Measurements from ENCODE around the gene TTYH2.
"Not testable (repeated sequence)": the region's sequence is repeated elsewhere in the genome, so short reads cannot be mapped to it uniquely, and the experiment has no call there.

The TTYH2 gene

GRCh38 chr17:74212913-74213791 lies at the start of gene TTYH2:
TSS of gene TTYH2 (plus strand) at chr17:74213571. CDS start at chr17:74213588, 17 bp downstream.
- intact Hi-C loops (cut with DNase I): loop anchor here (10.0 kb wide), 1 partner anchor 242 kb away; no protein-coding TSS in a partner anchor
- DNase-seq: peak; percentile 81 to 98 (median 86)

- DNase-seq: no peak
- intact Hi-C loops (cut with DNase I): no loop called here
These were observed 49.5 kb upstream of the TTYH2 start for GRCh38 chr17:74163836-74164235.

DNA sequence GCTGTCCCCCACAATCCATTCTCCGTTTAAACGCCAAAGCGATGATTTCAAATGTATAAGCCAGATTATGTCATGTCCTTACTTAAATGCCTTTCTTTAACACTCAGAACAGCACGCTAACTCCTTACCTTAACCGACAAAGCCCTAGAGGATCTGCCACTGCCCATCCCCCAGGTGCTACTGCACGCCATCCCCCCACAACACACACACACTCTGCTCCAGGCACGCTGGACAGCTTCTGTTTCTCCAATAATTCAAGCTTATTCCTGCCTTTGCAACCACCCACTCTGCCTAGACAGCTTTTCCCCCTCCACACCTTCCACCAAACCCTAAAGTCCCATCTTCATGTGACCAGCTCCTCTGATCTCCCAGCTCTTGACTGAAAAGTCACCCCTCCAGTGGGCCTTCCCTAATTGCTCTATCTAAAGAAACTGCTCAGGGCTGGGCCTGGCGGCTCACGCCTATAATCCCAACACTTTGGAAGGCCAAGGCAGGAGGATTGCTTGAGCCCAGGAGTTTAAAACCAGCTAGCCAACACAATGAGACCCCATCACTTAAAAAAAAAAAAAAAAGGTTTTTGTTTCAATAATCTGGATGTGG lies 48.8 kb upstream of the TTYH2 start:
- DNase-seq: peak in 1 of 10 donors; percentile 64
- intact Hi-C loops (cut with DNase I): no loop called here

GRCh38 chr17:74165797-74166365 lies 47.5 kb upstream of the TTYH2 start:
- DNase-seq: no peak
- intact Hi-C loops (cut with DNase I): no loop called here

DNA sequence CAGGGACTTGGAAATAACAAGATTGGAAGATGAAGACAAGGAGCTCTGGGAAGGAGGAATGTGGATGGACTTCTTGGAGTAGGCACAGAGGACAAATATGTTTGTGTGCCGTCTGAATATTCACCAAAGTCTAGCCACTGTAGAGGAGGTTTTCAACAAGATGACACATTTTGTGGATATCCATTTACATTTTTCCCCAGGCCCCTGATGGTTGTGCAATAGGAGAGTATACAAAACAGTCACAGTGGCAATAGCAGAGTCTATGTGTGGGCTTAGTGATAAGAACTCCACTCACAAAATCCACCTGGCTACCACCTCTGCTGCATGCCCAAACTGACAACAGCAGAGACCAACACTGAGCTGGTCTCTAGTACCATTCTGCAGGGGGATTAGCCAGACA lies 42.4 kb upstream of the TTYH2 start:
- intact Hi-C loops (cut with DNase I): loop anchor here (10.0 kb wide), 1 partner anchor 526 kb away; the partner anchor contains the start of gene SDK2
- DNase-seq: no peak

DNA sequence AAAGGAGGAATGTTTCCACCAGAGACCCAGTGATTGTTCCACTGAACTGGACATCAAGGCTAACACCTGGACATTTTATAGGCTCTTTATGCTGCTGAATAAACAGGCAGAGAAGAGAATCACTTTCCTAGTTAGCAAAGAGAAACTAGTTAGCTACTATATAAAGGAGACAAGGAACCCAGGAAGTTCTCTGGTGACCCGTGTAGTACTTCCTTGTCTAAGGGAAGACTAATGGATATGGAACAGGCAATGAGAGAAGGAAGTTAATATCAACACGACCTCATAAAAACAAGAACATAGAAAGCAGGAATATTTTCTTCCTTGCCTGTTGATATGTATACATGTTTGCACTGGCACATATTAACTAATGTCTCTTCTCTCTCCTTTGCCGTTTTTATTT lies 40.7 kb upstream of the TTYH2 start:
- DNase-seq: no peak
- intact Hi-C loops (cut with DNase I): loop anchor here (10.0 kb wide), 1 partner anchor 528 kb away; the partner anchor contains the start of gene SDK2

GRCh38 chr17:74176546-74177001 lies 36.8 kb upstream of the TTYH2 start:
- peak; percentile 57 to 95 (median 76) for DNase-seq
- intact Hi-C loops (cut with DNase I): loop anchor here (2.0 to 10.0 kb wide), 2 partner anchors 532 to 748 kb away; partner anchors contain the start of gene SDK2

DNA sequence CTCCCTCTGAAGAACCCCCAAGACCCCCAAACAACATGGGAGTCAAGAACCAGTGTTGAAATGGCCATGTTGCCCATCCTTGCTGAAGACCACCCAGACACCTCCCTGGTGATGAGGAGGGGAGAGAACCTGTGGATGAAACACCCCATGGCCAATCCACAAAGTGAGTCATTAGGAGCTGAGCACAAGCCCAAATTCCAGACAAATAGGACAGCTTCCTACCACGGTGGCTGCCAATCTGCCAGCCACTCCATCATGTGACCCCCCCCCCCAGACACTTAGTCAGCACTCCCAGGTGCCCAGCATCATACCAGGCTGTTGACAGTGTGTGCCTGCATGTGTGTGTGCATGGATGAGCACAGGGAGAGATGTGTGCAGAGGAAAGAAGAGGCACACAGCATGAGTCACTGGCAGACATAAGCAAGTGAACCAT lies 36.3 kb upstream of the TTYH2 start:
- peak in 5 of 10 donors; percentile 37 to 86 (median 74) for DNase-seq
- intact Hi-C loops (cut with DNase I): loop anchor here (2.0 to 10.0 kb wide), 2 partner anchors 532 to 748 kb away; partner anchors contain the start of gene SDK2

- intact Hi-C loops (cut with DNase I): loop anchor here (10.0 kb wide), 1 partner anchor 535 kb away; the partner anchor contains the start of gene SDK2
- peak in 1 of 10 donors; percentile 29 for DNase-seq
These were observed 33.8 kb upstream of the TTYH2 start for GRCh38 chr17:74179576-74179975.

- peak in 1 of 10 donors; percentile 73 for DNase-seq
These were observed 33.0 kb upstream of the TTYH2 start for GRCh38 chr17:74180336-74180735.

GRCh38 chr17:74181341-74181740 lies 32.0 kb upstream of the TTYH2 start:
- intact Hi-C loops (cut with DNase I): no loop called here

More at GRCh38 chr17:74180336-74180735, 33.0 kb upstream of the TTYH2 start:
- intact Hi-C loops (cut with DNase I): no loop called here

GRCh38 chr17:74182041-74182723 lies 31.2 kb upstream of the TTYH2 start:
- intact Hi-C loops (cut with DNase I): no loop called here

More at GRCh38 chr17:74181341-74181740, 32.0 kb upstream of the TTYH2 start:
- DNase-seq: peak in 2 of 10 donors; percentile 40 to 62

DNA sequence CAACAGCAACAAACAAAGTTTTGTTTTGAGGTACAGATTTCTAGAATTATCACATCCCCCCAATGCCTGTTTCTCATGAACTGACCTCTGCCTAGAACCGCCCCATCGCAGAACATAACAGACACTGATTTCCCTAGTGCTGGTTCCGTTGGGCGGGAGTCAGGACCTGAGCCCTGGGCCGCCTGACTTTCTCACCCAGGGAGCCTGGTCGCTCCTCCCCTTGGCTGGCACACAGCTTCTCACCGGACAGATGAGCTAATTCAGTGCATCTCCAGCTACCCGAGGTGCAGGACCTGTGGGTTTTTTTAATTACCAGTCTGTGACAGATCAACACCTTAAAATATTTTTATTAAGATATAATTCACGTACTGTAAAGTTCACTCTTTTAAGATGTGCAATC lies 30.0 kb upstream of the TTYH2 start:
- intact Hi-C loops (cut with DNase I): no loop called here
- DNase-seq: peak in 2 of 10 donors; percentile 52 to 59

More at GRCh38 chr17:74182041-74182723, 31.2 kb upstream of the TTYH2 start:
- peak in 2 of 10 donors; percentile 39 to 66 for DNase-seq

GRCh38 chr17:74185571-74186185 lies 27.7 kb upstream of the TTYH2 start:
- DNase-seq: peak in 2 of 10 donors; percentile 18 to 66

DNA sequence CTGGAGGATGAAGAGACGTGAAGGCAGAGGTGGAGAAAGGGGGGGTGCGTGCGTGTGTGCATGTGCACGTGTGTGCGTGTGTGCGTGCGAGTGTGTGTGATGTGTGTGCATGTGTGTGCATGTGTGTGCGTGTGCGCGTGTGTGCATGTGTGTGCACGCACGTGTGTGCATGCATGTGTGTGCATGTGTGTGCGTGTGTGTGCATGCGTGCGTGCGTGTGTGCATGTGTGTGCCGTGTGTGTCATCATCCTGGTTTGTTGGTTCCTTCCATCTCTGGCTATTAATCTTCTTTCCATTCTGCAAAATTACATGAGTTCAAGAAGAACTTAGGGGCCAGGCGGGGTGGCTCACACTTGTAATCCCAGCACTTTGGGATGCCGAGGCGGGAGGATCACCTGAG lies 26.9 kb upstream of the TTYH2 start:
- intact Hi-C loops (cut with DNase I): no loop called here
- peak in 2 of 10 donors; percentile 5 to 43 for DNase-seq

More at GRCh38 chr17:74185571-74186185, 27.7 kb upstream of the TTYH2 start:
- intact Hi-C loops (cut with DNase I): no loop called here

DNA sequence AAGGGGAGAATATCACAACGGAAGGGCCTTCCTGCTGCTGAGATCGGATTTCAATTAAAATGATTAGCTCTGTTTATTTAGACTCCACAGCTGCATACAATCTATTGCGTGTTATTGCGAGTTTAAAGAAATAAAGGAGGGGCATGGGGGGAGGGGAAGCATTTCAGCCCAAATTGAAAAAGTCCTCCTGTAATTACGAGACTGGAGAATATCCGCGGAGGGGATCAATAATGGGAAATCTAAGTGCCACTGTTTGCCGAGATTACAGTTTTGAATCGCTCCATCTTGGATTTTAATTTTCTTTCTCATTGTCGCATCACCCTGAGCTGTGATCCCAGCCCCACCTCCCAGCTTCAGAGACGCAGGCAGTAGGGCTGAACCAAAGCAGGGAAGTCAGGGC lies 25.6 kb upstream of the TTYH2 start:
- DNase-seq: peak in 1 of 10 donors; percentile 11
- intact Hi-C loops (cut with DNase I): no loop called here

DNA sequence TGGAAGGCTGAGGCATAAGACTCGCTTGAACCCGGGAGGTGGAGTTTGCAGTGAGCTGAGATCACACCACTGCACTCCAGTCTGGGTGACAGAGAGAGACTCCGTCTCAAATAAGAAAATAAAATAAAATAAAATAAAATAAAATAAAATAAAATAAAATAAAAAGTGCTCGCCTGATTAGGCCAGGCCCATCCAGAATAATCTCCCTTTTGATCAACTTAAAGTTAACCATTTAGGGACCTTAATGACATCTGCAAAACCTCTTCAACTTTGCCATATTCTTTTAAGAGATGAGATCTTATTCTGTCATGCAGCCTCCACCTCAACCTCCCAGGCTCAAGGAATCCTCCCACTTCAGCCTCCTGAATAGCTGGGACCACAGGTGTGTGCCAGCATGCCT lies 24.7 kb upstream of the TTYH2 start:
- DNase-seq; intact Hi-C loops (cut with DNase I): not testable (repeated sequence)

DNA sequence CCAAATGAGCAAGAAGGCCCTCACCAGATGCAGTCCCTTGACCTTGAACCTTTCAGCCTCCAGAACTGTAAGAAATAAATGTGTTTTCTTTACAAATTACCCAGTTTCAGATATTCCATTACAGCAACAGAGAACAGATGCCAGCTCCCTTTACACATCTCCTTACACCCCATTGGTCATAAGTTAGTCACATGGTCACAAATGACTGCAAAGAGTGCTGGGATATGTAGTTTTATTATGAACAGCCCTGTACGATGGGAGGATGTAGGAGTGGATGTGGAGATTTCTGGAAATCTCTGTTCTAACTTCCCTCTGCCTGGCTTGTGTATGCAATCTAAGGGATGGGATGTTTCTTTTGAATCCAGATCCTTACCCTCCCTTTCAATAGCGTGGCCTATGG lies 23.2 kb upstream of the TTYH2 start:
- DNase-seq: no peak
- intact Hi-C loops (cut with DNase I): no loop called here

- intact Hi-C loops (cut with DNase I): no loop called here
- peak in 3 of 10 donors; percentile 6 to 56 (median 33) for DNase-seq
These were observed 22.5 kb upstream of the TTYH2 start for GRCh38 chr17:74190807-74191406.

Measured in posterior cingulate gyrus (tissue), 11 donors.